GM18858 (cell line): Measurements from ENCODE around the gene KRTAP29-1.
"Not testable (repeated sequence)": the region's sequence is repeated elsewhere in the genome, so short reads cannot be mapped to it uniquely, and the experiment has no call there.

Experiments used
- ATAC-seq: cut with Tn5 transposase; IDR thresholded peaks from one replicate; pipeline ENCODE4 v1.9.1; 2021; ENCODE audit not compliant: unreplicated experiment

Gene KRTAP29-1, protein sequence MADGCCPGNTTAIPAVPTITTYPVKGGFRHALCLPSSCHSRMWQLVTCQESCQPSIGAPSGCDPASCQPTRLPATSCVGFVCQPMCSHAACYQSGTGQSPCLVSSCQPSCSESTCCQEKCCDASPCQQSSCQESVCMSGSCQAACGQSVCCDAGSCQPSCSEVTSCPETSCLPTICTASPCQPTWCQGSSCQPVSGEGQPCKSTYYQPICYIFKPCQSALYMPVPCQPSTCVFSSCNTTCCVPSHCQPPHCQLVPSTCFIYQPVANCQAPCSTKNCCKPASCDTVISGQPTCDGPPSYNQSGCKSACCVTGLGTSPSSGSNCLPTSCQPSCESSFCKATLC

DNA sequence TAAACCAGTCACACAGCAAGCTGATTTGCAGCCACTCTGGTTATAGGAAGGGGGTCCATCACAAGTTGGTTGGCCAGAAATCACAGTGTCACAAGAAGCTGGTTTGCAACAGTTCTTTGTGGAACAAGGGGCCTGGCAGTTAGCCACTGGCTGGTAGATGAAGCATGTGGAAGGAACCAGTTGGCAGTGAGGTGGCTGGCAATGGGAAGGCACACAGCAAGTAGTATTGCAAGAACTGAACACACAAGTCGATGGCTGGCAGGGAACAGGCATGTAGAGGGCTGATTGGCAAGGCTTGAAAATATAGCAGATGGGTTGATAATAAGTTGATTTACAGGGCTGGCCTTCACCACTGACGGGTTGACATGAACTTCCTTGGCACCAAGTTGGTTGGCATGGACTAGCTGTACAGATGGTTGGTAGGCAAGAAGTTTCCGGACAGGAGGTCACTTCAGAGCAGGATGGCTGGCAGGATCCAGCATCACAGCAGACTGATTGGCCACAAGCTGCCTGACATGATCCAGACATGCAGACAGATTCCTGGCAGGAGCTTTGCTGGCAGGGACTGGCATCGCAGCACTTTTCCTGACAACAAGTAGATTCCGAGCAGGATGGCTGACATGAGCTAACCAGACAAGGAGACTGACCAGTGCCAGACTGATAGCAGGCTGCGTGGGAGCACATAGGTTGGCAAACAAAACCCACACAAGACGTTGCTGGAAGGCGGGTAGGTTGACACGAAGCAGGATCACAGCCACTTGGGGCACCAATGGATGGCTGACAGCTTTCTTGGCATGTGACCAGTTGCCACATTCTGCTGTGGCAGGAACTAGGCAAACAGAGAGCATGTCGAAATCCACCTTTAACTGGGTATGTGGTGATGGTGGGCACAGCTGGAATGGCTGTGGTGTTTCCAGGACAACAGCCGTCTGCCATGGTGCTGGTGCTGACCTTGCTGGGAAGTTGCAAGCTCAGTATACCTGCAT lies at the start of gene KRTAP29-1:
KRTAP29-1 (minus strand) TSS at position 936 of the 986 bp plus-strand sequence; CDS start at position 936, 0 bp downstream.
- ATAC-seq = no peak

DNA sequence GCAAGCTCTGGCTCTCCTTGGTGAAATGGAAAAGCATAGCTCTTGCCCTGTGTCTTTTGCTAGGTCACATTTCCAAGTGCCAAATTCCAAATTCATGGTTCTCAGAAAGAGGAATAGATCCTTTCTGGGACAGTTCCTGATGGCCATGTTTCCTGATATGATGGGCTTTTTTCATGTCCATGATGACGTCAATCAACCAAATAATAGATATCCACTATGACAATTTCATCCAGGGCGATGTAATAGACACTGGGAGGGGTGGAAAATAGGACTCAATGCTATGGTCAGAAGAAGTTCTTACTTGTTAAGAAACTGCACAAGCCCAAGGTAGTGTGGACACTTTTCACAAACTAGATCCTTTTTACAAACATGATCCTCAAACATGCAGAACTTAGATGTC lies 48.5 kb upstream of the KRTAP29-1 start:
- no peak for ATAC-seq

DNA sequence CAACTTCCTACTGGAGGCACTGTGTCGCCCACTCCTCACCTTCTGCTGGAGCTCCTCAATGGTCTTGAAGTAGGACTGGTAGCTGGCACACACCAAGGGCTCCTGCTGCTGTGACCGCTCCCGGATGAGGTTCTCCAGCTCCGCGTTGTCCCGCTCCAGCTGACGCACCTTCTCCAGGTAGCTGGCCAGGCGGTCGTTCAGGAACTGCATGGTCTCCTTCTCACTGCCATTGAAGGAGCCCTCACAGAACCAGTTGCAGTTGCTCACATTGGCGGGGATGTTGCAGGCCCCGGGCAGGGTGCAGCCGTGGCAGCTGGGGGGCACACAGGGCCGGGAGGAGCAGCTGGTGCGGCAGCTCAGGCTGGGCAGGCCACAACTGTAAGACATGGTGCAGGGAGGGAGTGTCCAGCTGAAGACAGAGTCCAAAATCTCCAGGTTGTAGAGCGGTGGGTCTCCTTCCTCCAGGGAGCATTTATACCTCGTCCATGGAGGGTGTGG lies 47.8 kb upstream of the KRTAP29-1 start, which contains the start of gene KRT33A:
KRT33A (minus strand) TSS at position 448 of the 498 bp plus-strand sequence; CDS start at position 387, 61 bp downstream.
- not testable (repeated sequence) for ATAC-seq

DNA sequence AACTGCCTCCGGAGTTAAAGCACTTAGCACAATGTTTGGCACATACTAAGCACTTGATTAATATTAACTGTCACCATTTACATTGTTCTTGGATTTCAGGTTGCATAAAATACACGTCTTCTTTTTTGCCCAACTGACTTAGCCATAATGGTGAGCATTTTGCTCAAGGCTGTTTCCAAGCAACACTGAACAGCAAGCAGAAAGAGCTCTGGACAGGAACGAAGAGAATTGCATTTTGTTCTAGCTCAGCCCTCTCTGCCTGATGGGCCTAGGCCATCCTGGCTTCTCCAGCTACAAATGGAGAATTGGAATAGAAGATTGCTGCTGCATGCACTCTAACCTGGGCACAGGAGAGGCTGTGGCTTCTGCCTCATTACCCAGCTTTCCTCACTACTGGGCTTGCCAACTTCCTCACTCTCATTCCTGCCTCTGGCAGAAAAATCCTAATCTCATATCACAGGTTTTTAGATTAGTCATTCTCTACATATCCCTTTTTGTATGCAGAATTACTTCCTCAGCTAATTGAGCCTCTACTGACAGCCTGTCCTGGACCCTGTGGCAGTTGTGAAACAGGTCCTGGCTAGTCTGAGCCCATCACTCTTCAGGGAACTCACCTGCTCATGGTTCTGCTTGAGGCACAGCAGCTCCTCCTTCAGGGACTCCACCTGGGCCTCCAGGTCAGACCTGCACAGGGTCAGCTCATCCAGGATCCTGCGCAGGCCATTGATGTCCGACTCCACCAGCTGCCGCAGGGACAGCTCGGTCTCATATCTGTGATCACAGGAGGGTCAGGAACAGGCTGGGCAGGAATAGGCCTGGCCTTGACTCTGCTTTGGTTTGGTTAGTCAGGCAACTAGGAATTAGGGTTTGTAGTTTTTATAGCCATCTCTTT lies 45.5 kb upstream of the KRTAP29-1 start:
- ATAC-seq = no peak

DNA sequence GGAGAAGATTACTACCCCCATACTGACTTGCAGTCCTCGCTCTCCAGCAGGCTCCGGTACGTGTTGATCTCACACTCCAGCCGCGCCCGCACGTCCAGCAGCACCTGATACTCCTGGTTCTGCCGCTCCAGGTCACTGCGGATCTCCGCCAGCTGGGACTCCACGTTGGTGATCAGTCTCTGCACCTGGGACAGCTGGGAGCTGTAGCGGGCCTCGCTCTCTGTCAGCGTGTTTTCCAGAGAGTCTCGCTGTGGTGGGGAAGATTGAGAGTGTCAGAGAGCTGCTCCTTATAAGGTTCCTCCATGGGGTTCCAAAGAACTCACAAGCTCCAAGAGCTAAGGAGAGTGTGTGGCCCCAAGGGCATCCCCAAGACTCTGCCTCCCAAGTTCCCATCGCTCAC lies 43.8 kb upstream of the KRTAP29-1 start:
- not testable (repeated sequence) for ATAC-seq

DNA sequence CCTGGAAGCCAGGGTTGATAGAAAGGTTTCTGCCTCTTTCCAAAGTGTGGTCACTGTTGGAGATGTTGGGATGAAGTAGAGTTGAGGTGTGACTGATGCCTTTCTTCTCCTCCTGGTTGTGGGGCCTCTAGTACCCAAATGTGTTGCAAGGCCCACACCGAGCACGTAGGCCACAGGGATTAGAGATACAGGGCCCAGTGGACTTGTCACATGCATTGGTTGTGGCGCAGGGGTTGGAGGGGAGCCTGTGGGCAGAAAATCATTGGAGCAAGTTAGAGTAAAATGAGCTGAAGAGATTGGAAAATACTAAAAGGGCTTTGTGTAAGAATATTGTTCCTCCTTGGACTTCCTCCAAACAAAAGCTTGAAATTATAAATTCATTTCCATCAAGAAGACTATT lies 43.3 kb upstream of the KRTAP29-1 start:
- ATAC-seq = no peak

DNA sequence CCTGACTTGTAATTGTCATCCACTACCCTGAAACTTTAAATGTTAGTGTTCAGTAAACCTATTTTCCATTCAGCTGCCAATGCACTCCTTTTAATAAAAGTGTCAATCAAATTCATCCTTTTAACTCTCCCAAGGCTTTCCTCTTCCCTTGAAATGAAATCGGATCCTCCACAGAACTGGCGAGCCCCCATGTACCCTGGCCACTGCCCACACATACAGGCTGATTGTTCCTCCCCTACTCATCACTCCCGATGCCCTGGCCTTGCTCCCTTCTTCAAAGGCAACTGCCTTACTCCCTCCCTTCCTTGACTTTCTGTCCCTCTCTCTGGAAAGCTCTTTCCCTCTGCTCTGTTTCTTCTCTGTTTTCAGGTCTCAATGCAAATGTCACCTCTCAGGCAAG lies 40.4 kb upstream of the KRTAP29-1 start:
- ATAC-seq = no peak

DNA sequence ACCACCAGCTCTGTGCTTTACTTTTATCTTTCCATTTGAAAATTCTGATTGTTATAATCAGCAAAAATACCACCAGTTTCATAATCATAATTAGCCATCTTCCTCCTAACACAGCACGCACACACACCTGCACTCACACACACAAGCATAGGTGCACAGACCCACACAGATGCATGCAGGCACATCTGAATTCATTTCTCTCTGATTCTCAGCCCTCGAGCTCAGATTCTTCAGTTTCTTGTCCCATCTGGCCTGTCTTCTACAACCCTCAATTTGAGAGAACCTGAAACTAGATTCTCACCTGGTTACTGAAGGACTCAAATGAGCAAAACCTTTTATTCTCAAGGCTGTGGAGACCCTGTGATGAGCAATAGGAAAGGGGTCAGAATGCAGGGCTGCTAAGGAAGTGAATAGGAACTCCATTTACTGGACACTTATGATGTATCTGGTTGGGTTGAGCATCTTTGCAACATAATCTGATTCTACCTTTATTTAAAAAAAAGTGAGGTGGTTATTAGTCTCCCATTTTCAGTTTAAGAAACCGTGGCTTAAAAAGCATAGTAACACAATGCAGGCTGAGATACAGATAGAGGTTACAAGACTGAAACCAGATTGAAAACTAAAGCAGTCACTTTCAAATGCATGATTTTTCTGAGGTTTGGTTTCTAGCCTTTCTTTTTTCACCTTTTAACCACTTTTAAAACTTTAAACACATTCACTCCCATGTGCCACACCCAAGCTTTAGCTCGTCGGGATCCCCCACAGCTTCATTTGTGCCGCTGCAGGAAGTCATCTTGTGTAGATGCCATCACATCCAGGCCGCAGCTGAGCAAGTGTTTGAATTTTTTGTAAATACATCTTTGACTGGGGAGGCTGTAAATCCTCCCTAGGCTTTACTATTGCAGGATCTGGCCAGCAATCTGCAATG lies 38.5 kb upstream of the KRTAP29-1 start:
- no peak for ATAC-seq

DNA sequence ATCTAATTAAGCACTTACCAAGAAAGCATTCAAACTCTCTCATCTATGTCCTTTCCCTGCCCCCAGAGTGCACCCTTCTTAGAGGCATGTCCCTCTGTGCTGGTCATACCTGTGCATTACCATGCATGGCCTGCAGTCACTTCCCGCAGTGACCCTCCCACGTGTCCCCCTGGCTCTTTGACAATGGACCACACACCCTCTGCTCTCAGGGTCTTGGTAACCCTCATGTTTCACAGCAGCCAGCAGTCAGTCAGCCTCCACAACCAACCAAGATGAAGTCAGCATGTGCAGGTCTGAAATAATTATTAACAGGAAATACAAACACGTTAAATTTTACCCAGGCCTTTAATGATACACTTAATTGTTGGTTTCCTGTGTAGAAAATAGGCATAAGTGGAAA lies 37.8 kb upstream of the KRTAP29-1 start:
- no peak for ATAC-seq

DNA sequence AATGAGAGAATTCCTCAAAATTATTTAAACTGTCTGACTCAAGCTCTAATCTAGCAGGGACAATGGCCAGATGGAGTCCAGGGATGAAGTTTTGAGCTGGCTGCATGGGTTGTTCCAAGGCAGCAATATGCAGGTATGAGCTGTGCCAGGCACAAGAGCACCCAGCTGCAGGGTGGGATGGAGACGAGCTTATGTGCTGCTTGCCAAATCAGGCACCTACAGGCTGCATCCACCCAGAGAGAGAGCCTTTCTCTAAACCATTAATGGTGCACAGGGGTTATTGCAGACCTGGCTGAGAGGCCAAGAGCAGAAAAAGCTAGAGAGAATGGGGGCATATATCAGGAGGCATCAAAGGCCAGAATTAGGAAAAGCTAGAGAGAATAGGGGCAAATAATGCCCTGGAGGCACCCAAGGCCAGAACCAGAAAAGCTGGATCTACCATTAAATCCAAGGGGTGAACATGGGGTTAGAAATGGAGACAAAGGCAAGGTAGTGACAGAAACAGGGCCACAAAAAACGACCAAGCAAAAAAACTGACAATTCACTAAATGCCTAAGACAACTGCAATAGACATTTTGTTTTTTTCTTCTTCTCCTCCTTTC lies 37.0 kb upstream of the KRTAP29-1 start:
- ATAC-seq = no peak

DNA sequence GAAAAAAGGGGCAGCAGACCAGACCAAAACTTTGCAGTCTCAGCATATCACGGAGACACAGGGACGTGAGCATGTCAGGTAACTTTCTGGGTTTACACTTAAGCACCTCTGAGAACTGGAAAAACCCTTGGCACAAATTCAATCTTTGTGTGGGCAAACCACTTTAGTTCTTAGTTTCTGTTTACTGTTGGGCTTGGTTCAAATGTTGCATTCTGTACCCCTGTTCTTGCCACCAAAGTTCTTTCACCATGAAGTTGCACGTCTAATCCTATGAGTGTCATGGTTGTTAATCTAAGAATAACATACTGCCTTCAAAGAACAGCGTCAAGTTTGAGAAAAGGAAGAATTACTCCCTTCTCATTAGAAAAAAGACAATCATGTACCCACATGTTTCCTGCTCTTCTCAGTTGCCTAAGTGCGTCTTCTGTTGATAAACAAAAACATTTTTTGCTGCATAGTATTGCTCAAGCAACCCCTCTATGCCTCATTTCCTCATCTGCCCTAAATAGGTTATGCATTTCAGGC lies 36.4 kb upstream of the KRTAP29-1 start:
- no peak for ATAC-seq

DNA sequence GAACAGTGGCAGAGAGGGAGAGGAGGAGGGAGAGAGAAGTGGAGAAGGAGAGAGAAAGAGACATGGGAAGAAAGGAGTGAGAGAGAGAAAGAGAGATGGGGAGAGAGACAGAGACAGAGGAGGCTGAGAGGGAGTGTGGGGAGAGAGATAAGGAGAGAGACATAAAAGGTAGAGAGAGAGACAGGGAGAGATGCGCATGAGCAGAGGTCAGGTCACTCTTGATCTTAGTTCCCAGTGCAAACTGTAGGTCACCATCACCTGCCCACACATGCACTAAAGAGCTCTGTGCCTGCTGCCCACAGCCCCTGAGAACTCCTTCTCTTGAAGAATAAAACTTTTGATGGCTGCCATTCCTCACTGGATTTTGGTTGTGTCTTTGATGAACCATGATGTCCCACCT lies 33.1 kb upstream of the KRTAP29-1 start:
- no peak for ATAC-seq

DNA sequence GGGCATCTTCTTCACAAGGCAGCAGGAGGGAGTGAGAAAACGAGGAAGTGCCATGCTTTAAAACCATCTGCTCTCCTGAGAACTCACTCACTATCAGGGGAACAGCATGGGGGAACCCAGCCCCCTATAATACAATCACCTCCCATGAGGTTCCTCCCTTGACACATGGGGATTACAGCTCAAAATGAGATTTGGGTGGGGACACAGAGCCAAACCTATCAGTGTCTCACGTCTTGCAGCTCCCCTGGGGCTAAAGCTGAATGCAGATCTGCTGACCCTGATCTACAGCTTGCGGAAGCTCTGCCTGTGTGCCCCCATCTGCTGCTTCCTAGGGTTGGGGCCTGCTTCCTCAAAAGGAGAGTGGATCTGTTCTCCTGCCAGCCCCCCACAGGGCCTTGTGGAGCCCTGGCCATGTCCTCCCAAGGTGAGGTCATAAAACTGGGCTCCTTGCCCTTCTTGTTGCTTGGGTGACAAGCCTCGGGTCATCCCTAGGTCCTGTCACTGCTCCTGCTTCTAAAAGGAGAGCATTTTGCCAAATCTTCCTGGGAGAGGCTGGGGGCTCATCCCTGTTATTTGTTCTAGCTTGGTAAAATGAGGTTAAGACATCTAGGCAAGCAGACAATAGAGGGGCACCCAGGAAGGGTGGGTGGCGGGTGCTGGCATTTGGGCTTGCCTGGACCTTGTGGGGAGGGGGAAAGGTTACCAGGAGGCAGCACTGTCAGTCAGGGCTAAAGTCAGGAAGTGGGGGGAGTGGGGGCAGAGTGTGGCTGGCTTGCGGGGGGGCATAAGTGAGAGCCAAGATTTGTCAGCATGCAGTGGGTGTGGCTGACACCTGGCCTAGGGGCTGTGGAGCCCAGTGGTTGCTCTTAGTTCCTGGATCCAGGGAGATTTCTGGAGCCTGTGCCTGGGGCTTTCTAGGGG lies 32.0 kb upstream of the KRTAP29-1 start:
- no peak for ATAC-seq

DNA sequence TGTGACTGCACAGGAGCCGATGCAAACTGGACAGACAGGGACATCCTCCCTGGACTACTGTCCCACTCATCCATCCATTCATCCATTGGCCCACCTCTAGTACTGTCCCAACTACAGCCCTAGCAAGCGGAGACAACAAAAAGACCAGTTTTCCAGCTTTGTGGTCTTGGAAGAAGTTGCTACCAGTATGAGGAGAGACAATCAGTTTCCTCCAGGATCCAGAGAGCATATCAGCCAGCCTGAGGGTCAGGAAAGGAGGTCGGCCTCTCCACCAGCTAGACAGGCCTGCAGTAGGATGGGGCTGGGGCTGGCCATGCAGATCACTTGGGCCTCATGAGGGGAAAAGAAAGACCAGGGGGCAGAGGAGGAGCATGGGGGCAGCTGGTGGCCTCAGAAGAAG lies 31.2 kb upstream of the KRTAP29-1 start:
- ATAC-seq = no peak

DNA sequence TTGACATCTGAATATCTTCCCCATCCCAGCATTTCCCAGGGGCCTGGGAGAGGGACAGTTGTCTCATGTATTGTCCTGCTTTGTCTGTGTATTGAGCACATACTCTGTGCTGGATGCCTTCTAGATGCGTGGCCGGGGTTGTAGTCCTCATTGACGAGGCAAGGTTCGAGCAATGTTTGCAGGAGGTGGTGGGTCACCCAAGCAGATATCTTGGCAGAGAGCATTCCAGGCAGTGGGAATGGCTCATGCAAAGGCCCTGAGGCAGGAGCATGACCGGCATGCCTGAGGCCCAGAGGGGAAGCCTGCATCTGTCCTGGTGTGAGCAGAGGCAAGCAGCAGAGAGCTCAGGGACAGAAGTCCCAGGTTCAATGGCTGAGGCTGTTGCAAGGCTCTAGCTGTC lies 30.4 kb upstream of the KRTAP29-1 start:
- no peak for ATAC-seq

DNA sequence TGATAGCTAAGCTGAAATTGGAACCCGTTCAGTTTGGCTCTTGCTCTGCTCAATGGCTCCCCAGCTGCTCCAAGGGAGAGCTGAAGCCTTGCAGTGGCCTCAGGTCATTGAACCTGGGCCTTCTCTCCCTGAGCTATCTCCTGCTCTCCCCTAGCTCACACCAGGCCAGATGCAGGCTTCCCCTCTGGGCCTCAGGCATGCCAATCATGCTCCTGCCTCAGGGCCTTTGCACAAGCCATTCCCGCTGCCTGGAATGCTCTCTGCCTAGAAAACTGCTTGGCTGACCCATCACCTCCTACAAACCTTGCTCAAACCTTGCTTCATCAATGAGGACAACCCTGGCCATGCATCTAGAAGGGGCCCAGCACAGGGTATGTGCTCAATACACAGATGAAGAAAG lies 29.6 kb upstream of the KRTAP29-1 start:
- no peak for ATAC-seq

DNA sequence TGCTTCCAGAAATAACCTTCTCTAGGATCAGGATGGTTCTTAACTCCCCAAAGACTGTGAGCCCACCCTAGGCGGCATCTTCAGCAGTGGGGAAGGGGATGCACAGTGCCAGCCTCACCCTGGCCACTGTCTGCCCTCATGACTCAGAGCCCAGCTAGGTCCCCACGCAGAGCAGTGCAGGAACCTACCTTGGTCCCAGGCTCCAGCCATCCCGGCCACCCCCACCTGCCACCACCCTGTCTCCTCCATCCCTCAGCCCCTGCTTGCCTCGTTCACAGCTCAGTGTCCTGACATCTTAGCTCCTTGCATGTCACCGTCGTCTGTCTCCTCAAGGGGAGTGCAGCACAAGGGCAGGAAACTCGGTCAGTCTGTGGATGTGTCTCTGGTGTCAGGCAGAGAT lies 29.0 kb upstream of the KRTAP29-1 start:
- ATAC-seq = no peak
